Heart right ventricle (tissue), 16 donors: ENCODE data around the gene UGT1A3. TPM values are rescaled to one million over a fixed set of nuclear protein-coding genes. Genes with fewer than 3 reads are reported as not detected.

ENCODE experiments used
- ATAC-seq, 8 donors: fragments of 200-7000 bp; cut with Tn5 transposase; one replicate each; pipeline ENCODE4 v1.9.1; 2020; ENCODE audit warnings: mild to moderate bottlenecking in 8 of 8, moderate library complexity in 8 of 8, moderate number of reproducible peaks in 1 of 8
- DNase-seq, 2 donors: peaks; one replicate each; pipeline ENCODE4 v3.0.0-alpha.2; 2020
- H3K27ac ChIP-seq, 10 donors: fragments of 200-600 bp; sonication (generic) in 2 of 10; one replicate each; pipeline versions ENCODE4 v1.5.0 to v1.8.0; 2020 to 2022; ENCODE audit warnings: mild to moderate bottlenecking in 3 of 10
- H3K27me3 ChIP-seq, 7 donors: fragments of 200-600 bp; one replicate each; pipeline ENCODE4 v1.8.0; 2021 to 2022; ENCODE audit warnings: mild to moderate bottlenecking in 2 of 7
- H3K36me3 ChIP-seq, 9 donors: fragments of 200-600 bp; sonication (generic) in 1 of 9; one replicate each; pipeline versions ENCODE4 v1.5.0 to v1.8.0; 2020 to 2022; ENCODE audit warnings: mild to moderate bottlenecking in 2 of 9
- H3K4me1 ChIP-seq, 9 donors: fragments of 200-600 bp; sonication (generic) in 1 of 9; one replicate each; pipeline versions ENCODE4 v1.5.0 to v1.8.0; 2020 to 2022; ENCODE audit warnings: mild to moderate bottlenecking in 4 of 9
- H3K4me3 ChIP-seq, 10 donors: fragments of 200-600 bp; sonication (generic) in 2 of 10; one replicate each; pipeline versions ENCODE4 v1.5.0 to v1.8.0; 2020 to 2022; ENCODE audit warnings: mild to moderate bottlenecking in 7 of 10, moderate library complexity in 2 of 10
- H3K9me3 ChIP-seq, 11 donors: fragments of 200-600 bp in 10 of 11; sonication (generic) in 2 of 11; one replicate each; pipeline versions ENCODE4 v1.5.0 to v1.8.0; 2013 to 2022; ENCODE audit warnings: mild to moderate bottlenecking in 2 of 11, control low read depth in 1 of 11, moderate library complexity in 1 of 11
- CTCF ChIP-seq, 9 donors: fragments of 200-600 bp; sonication (generic) in 2 of 9; IDR thresholded peaks; one replicate each; pipeline versions ENCODE4 v1.5.0 to v1.8.0; 2021 to 2022; ENCODE audit warnings: antibody characterized with exemption in 9 of 9, mild to moderate bottlenecking in 5 of 9, moderate library complexity in 1 of 9
- WGBS, 2 donors: extraction: QIAGEN DNeasy Blood & Tissue Kit; methylation state at CpG; one replicate each; pipeline ENCODE4 v1.1.7; 2013; ENCODE audit warnings: inconsistent platforms in 1 of 2; 5-methylcytosine and 5-hydroxymethylcytosine counted together
- intact Hi-C, 10 donors: fragments of 100-400 bp; cut with DNase I; formaldehyde crosslinking; loops; one replicate each; pipeline versions ENCODE4 v1.11.1 to v1.14.2; 2022
- polyA plus RNA-seq, 2 donors: library from polyadenylated mRNA; stranded (reverse); fragments of 200-250 nt; gene quantifications; one replicate each; pipeline ENCODE4 v1.2.3, GENCODE V29; 2013
- total RNA-seq, 10 donors: library from RNA; stranded (reverse); fragmentation: NEBNext Ultra II Directional in 3 of 10; extraction: Animal tissue kit (Norgen Biotek cat#: 25700) in 3 of 10; gene quantifications; one replicate each; pipeline versions ENCODE4 v1.2.1 to v1.2.4, GENCODE V29; 2021 to 2023
- donor health status: Arrhythmogenic right ventricular cardiomyopathy.
- donor health status: ischemic (EF 13 %, LVEDD 7.1; RV severe dilation, severe dysfunction).
- donor health status: healthy with polysubstance abuse.
- donor health status: DM: no; HTN: yes; CAD: no.
- donor health status: DM: no; HTN: no; CAD: no.
- donor health status: ischemic (EF 25% LVEDD 6.9; RV normal size, moderate dysfunction).
- donor health status: ischemic (EF 25% LVEDD 5.7; RV mildly dilated, moderate dysfunction).
- donor health status: healthy.
- donor health status: DM: yes; HTN: yes; CAD: no.
- donor health status: Ischemic cardiomyopathy.
- donor health status: ischemic (EF 35%, LVEDD 5.7; RV mildly dilated, moderate dysfunction).
- donor health status: nonischemic (EF 11% LVEDD 7.7; RV severe dilation, severe dysfunction).
- donor health status: DM: yes; HTN: yes; CAD: no.
- donor health status: PGD.
- donor health status: ischemic (EF 29% LVEDD 5.4; RV normal size, mild dysfunction).
- donor health status: nonischemic (EF 23%, LVEDD 6.1; RV moderate dilation, normal function).

The UGT1A3 gene
- total and polyA plus RNA-seq, 12 donors = not detected

GRCh38 chr2:233807215-233807865 lies 78.5 kb downstream of the UGT1A3 start:
- Histone ChIP-seq H3K4me3 (no peak overlapping the region), H3K27ac (no peak overlapping the region), H3K4me1 (no peaks in the 10 kb centered on the region), H3K36me3 (no peaks in the 10 kb centered on the region), H3K9me3 (no peaks in the 10 kb centered on the region), H3K27me3 (peaks cover 0 to 32% (median 14%) of the 10 kb centered on the region in 7 donors)
- DNase-seq (no peak), ATAC-seq (no peak)
- WGBS, 2 donors = 68 to 69% methylated on average over 12 of the region's 12 CpGs
- intact Hi-C loops = loop anchor here in 1 of 10 donors (5.0 kb wide), 1 partner anchor 1595 kb away; no protein-coding TSS in a partner anchor
- TF ChIP-seq CTCF (IDR thresholded peaks at IDR 0.05) = no peak

GRCh38 chr2:233807966-233808935 lies 79.4 kb downstream of the UGT1A3 start:
- Histone ChIP-seq H3K36me3 (no peaks in the 10 kb centered on the region), H3K4me3 (no peak overlapping the region), H3K27me3 (peaks cover 0 to 28% (median 14%) of the 10 kb centered on the region in 7 donors), H3K4me1 (no peaks in the 10 kb centered on the region), H3K9me3 (no peaks in the 10 kb centered on the region), H3K27ac (no peak overlapping the region)
- ATAC-seq = no peak
- no peak for TF ChIP-seq CTCF (IDR thresholded peaks at IDR 0.05)
- DNase-seq = no peak
- WGBS, 2 donors = 73 to 80% methylated on average over 10 of the region's 10 CpGs
- intact Hi-C loops = loop anchor here in 1 of 10 donors (5.0 kb wide), 1 partner anchor 1596 kb away; no protein-coding TSS in a partner anchor

GRCh38 chr2:233810385-233810784 lies 81.5 kb downstream of the UGT1A3 start:
- ATAC-seq (no peak), DNase-seq (no peak)
- H3K27me3 ChIP-seq = peaks cover 0 to 36% (median 14%) of the 10 kb centered on the region in 7 donors
- no peaks in the 10 kb centered on the region for H3K36me3 ChIP-seq
- intact Hi-C loops = no loop called here
- 83 to 85% methylated on average over 6 of the region's 6 CpGs for WGBS, 2 donors
- no peak for TF ChIP-seq CTCF (IDR thresholded peaks at IDR 0.05)
- H3K4me1 ChIP-seq = no peaks in the 10 kb centered on the region
- H3K9me3 ChIP-seq = no peaks in the 10 kb centered on the region
- H3K27ac ChIP-seq = no peak overlapping the region
- no peak overlapping the region for H3K4me3 ChIP-seq

- Histone ChIP-seq H3K9me3 (peaks cover 0 to 3% (median 0%) of the 10 kb centered on the region in 11 donors), H3K4me3 (no peak overlapping the region), H3K4me1 (no peaks in the 10 kb centered on the region), H3K27ac (no peak overlapping the region), H3K36me3 (no peaks in the 10 kb centered on the region), H3K27me3 (peaks cover 0 to 36% (median 14%) of the 10 kb centered on the region in 7 donors)
- intact Hi-C loops = no loop called here
- TF ChIP-seq CTCF (IDR thresholded peaks at IDR 0.05) = no peak
- WGBS, 2 donors = 66 to 70% methylated on average over 4 of the region's 4 CpGs
- no peak for ATAC-seq
- no peak for DNase-seq
These were observed 82.2 kb downstream of the UGT1A3 start for GRCh38 chr2:233811087-233811486.
